ENCODE measurements around the gene FRMD3.

Gene FRMD3

DNA sequence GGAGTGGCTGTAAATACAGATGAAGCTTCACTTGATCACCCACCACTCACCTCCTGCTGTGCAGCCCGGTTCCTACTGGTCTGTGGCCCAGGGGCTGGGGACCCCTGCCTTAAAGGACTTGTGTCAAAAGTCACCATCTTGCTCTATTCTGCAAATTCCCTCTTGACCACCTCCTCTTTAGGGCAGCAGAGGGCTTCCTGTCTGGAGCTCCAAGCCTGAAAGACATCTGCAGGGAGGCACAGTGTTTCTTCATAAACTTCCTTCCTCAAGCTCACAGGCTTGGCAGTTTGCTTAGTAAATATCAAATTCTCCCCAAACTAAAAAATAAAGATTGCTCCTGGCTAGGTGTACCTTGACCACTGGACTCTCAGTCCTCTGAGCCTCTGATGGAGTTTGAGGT is 104.4 kb downstream of the FRMD3 start:
- no peak for DNase-seq (ENCODE audit: low read depth in 2 of 2)

DNA sequence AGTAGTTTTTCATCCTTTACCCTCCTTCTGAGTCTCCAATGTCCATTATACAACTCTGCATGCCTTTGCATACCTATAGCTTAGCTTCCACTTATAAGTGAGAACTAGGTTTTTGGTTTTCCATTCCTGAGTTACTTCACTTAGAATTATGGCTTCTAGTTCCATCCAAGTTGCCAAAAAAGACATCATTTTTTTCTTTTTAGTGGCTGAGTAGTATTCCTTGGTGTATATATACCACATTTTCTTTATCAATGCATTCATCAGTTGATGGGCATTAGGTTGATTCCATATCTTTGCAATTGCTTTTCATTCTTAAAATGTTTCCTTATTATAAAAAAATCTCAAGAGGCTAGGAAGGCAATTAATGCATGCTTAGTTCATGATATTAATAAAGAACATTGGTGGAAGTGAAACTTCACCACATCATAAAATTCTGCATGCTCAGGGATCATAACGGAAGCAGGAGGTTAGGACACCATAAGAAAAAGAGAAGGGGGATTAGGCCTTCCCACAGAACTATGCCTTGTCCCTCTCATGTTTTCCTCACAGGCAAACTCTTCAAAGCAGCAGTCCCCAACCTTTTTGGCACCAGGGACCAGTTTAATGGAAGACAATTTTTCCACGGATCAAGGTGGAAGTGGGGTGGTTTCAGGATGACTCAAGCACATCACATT is 105.2 kb downstream of the FRMD3 start:
- no peak for DNase-seq (ENCODE audit: low read depth in 2 of 2)

DNA sequence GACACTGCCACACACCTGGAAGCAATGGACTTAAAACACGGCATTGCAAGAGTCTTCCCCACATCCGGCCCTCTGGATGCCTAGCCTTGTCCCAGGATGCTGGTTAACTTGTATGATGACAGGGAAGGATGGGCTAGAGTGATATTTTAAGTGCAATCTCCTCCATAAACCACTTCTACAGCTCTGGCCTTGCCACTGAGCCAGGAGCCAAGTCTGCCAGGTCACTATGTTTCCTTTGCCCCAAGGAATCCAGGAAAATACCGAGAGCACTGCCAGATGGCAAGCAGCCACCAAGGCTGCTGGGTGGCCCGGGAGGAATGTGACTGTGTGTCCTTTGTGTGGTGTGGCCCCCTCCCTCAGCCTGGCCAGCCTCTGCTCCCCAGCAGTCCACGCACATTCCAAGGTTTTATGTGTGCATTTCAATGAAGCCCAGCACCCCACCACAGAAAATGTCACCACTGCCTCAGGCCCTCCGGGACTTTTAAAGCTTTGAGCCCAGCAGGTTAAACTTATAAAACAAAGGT is 106.0 kb downstream of the FRMD3 start:
- DNase-seq (ENCODE audit: low read depth in 2 of 2): no peak

DNA sequence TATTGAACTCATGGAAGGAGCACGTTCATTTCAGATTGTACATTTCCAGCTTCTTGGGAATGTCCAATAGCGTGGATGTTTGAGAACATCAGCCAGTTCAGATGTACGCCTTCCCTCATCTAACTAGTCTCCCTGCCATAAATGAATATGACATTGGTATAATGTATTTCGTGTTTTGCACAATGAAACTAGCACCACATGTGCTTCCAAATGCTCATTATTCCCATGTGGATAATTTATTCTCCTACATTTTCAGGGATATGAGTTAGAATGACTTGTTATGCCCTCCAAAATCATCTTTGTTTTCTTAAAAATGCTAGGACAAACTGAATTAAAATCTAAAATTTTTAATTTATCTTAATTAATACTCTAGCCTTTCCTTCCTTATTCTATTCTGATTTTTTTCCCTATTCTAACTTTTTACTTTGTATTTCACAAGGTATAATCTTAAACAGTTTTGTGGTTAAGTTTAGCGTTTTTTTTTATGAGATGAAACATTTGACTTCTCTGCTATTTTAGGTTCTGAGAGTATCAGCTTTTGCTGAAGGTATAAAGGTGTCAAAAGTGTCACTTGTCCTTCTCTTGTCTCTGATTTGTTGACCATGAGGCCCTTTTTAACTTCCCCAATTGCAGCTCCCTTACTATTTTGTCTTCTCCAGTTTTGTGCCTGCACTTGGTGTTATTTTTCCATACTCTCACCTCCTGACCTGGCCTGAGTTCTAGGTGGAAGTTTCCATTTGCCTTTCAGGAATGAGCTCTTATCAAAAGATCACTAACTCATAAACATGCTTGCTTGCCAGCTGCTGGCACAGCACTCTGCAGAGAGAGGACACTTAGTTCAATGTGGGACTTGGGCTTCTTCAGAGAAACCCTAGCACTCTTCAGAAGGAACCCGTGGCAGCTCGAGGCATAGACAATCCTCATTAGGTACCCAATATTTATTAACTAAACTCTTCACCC is 106.8 kb downstream of the FRMD3 start:
- no peak for DNase-seq (ENCODE audit: low read depth in 2 of 2)

DNA sequence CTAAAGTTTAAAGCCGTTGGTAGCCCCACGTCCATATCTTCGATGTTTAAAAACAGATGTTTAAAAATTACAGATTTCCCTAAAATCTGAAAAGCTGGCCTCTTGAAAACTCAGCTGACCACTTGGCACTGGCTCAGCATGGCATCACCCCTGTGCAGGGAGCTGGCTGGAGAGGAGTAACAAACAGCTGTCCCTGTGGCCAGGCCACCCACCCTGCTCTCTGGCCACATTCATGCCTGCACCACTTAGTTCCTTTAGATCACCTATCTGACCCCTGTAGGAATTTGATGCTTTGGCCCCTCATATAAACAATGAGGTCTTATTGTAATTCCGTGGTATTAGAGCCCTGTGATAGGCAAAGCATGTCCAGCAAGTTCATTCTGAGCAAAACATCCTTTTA is 107.5 kb downstream of the FRMD3 start:
- DNase-seq (ENCODE audit: low read depth in 2 of 2): no peak

DNA sequence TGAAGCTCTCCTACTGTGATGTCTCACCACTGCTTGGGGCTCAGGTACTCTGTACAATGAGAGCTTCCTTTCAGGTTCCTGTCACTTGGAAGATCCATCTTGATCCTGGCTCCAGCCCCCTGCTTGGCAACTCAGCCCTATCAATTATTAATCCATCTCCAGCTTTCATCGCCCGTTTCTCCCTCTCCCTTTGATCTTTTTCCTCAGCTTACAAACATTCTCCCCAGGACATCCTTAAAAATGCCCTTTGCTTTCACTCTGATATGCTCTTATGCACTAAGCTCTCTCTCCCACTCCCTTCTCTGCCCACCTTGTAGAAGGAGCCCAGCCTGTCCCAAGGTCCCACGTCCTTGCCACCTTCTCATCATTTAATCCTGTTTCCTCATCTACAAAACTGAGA is 109.0 kb downstream of the FRMD3 start:
- DNase-seq (ENCODE audit: low read depth in 2 of 2): no peak

DNA sequence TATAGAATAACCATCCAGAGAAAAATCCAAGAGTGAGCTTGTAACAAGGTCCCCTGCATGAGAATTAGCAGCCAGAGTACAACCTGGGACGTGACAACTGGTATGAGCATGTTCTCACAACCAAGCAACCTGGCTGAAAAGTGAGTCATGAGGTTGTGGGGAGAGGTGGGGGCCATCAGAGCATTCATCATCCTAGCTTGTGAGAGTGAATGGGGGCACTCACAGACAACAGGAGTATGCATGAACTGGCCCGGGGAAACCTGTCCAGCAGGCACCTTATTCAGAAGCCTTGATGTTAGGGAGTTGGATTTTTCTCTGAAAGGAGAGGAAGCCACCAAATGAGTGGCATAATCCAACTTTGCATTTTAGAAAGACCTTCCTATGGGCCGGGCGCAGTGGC is 113.0 kb downstream of the FRMD3 start:
- no peak for DNase-seq (ENCODE audit: low read depth in 2 of 2)

DNA sequence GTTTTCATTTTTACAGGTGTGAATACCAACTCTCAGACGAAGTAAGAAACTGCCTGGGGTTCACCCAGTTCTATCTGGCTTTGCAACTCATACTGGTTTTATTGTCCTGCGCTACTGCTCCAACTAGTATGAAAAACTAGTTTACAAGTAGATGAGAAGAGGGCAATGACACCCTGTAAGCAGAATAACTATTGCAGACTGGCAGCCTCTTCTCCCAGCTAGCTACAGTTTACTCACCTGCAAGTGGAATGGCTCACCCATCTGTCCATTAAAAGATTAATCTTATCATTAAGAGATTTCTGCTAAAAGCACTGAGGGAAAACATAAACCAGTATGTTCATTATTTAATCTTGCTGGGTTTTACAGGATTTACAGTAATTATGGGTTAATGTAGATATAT is 113.4 kb downstream of the FRMD3 start:
- no peak for DNase-seq (ENCODE audit: low read depth in 2 of 2)

DNA sequence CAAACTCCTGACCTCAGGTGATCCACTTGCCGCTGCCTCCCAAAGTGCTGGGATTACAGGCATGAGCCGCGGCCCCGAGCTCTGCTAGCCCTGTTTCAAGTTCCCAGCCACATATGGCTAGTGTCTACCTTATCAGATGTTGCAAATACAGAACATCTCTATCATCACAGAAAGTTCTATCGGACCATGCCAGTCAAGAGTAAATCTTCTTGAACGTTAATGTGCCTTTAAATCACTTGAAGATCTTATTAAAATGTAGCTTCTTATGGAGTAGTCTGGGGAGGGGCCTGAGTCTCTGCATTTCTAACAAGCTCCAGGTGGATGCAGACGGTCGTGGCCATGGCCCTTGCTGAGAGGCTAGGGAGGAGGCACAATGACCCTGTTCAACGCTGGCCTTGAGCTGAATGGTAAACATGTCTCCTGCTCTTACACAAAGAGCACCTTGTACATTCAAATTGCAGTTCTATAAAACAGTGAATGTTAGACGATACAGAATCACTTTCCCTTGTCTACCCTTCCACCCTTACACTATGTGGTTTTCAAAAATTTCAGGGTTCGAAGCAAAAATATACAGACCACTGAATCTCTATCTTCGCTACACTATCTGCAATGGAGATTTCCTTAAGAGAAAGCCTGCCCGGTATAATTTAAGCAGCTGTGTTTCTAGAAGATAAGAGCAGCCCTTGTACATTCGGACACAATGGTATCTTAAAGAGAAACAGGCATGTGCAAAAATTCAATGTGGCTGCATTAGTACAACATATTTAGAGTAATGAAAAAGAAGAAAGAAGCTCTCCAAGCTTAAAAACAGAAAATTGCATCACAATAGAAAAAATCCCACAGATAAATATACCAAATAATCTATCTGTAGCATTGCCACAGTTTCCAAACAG is 114.1 kb downstream of the FRMD3 start:
- no peak for DNase-seq (ENCODE audit: low read depth in 2 of 2)

DNA sequence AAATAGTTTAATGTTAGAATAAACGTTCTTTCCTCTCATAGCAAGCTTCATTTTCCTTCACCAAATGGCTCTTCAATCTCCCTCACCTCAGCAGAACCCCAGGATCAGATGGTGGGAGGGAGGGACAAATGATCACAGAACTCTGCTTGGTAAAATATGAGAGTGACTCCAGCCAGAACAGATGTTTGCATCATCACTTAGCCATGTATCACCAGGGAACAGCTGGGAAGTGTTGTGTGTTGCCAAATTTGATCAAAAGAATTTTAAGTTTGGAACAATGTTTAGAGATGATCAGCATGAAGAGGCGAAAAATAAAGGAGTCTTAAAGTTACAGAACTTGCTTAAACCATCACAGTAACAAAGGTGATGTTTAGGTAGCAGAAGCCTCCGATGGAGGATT is 115.7 kb downstream of the FRMD3 start:
- no peak for DNase-seq (ENCODE audit: low read depth in 2 of 2)

DNA sequence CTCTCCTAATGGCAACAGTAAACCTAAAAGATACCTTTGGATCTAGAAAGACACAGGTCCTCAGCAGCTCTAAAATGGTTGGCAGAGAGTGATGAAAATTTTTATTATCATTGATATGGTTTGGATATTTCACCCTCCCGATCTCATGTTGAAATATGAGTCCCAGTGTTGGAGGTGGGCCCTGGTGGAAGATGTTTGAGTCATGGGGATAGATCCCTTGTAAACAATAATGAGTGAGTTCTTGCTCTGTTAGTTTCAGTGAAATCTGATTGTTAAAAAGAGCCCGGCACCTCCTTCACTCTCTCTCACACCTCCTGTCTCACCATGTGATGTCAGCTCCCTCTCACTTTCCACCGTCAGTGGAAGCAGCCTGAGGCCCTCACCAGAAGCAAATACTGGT is 117.7 kb downstream of the FRMD3 start:
- DNase-seq (ENCODE audit: low read depth in 2 of 2): no peak

DNA sequence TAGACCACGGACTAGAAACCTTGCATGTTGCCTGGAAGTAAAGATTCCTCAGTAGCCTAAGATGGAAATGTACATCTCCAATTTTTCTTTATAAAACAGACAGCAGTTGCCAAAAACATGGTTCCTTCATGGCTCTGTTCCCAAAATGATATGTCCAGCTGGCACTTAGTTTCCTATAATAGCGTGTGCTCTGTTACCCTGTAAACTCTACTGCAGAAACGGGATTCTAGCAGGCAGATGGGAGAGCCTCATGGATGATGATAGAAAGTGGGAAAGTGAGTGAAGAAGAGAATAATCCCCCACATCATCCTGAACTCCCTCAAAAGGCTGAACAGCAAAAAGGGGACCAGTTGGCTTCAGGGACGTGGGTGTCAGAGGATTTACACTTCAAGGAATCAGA is 118.2 kb downstream of the FRMD3 start:
- no peak for DNase-seq (ENCODE audit: low read depth in 2 of 2)

DNA sequence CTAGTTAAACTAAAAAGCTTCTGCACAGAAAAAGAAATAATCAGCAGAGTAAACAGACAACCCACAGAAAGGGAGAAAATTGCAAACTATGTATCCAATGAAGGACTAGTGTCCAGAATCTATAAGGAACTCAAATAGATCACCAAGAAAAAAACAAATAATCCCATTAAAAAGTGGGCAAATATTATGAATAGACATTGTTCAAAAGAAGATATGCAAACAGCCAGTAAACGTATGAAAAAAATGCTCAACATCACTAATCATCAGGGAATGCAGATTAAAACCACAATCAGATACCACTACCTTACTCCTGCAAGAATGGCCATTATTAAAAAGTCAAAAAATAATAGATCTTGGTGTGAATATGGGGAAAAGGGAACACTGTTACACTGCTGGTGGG is 119.9 kb downstream of the FRMD3 start:
- no peak for DNase-seq (ENCODE audit: low read depth in 2 of 2)

DNA sequence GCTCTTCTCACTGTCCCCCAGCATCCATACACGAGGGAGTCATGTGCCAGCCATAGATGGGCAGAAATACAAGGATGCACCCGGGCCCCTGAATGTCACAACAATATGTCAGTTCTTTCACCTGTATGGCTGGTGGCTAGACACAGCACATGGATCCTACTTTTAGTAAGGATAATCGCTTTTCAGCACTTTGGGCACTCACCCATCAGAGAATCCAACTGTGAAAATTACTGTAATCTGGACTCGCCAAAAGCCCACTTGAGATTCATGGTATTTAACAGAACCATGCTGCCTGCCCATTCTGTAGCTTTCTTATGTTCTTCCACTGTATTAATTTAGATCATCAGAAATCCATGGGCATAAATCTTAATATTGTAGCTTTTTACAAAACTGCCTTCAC is 124.8 kb downstream of the FRMD3 start:
- DNase-seq (ENCODE audit: low read depth in 2 of 2): no peak

DNA sequence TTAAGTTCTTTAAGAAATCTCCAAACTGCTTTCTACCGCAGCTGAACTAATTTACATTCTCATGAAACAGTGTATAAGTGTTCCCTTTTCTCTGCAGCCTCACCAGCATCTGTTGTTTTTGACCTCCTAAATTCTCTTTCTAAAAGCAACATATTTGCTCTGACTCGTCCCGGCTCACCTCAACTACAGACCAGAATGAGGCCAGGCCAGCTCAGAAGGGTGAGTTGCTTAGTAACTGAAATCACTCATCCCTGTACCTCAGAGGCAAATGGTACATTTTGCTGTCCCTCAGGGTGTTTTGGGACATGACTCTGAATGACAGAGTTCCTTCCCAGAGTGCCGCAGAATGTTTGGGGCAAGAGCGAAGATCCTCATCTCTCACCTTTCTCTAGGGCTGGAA is 127.5 kb downstream of the FRMD3 start:
- DNase-seq (ENCODE audit: low read depth in 2 of 2): no peak

DNA sequence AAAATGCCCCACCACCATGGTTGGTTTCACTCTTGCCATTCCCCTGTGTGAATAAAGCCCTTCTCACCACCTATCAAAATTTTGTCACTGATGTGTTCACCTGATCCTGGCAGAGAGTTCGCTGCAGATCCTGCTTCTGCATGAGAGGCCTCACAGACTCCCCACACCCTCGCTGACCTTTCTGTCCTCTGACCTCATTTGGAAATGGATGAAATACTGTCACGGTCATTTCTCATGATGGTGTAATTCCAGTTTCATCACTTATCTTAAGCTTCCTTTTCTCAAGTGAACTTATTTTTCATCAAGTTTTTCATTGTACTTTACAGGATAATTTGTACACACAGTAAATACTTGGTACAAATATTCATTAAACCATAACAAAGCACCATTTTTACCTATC is 131.3 kb downstream of the FRMD3 start:
- DNase-seq (ENCODE audit: low read depth in 2 of 2): no peak

DNA sequence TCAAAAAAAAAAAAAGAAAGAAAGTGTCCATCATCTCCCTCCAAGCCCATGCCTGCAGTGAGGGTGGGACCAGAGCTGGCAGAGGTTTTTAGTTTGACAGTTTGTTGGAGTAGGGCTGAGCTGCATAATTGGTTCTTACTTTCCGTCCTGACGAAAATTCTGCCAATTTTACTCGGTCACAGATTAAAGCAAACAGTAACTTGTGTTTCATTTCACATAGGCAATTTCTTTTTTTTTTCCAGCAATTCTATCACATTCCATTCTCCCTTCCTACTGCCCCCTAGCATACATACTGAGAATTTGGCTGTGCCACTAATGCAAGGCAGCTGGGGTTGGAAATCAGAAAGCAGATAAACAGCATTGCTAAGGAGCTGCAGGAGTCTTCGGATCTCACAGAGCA is 132.4 kb downstream of the FRMD3 start:
- no peak for DNase-seq (ENCODE audit: low read depth in 2 of 2)

DNA sequence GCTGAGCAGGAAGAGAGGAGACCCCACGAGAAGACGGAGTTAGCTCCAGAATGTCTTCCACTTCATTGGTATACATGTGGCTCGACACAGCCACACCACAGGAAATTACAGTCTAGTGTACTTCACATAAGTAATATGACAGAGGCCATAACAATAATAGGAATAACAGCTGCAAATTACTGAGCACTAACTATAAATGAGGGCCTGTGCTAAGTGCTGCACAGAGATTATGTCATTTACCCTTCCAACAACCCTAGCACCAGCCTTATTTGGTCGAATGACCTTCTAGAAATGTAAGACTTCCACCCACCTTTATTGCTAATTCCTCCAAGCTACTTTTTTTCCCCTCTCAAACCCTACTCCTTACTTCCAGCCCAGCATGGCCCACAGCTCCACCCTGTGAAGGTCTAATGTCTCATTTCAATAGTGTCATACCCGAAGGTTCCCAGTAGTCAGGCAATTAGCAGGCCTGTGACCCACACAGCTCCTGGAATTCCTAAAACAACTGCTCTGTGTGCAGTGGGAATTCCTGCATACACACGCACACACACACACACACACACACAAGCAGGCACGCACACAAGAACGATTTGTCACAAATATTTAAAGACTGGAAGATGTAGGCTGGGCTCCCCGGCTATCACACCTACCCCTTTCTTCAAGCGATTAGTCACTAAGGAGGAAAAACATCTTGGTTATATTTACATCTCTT is 134.5 kb downstream of the FRMD3 start:
- DNase-seq (ENCODE audit: low read depth in 2 of 2): no peak

DNA sequence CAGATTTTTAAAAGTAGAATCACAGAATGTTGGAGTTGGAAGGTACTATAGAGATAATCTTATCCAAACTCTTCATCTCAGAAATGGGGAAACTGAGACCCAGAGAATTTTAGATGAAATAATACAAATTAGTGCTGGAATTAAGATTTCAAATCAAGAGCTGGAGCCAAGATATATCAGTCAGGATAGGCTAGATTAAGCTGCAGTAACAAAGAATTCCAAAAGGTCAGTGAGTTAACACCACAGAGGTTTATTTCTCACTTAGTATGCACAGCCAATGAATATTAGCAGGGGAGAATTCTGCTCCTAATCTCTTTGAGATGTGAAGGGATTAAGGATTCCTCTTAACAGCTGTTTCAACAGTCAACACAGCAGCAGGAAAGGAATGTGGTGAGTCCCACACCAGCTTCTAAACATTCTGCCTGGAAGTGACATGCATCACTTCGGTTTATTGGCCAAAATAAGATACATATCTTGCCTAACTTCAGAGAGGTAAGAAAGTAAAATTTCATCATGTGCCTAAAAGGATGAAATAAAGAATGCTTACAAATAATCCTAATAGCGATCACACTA is 136.8 kb downstream of the FRMD3 start:
- no peak for DNase-seq (ENCODE audit: low read depth in 2 of 2)

DNA sequence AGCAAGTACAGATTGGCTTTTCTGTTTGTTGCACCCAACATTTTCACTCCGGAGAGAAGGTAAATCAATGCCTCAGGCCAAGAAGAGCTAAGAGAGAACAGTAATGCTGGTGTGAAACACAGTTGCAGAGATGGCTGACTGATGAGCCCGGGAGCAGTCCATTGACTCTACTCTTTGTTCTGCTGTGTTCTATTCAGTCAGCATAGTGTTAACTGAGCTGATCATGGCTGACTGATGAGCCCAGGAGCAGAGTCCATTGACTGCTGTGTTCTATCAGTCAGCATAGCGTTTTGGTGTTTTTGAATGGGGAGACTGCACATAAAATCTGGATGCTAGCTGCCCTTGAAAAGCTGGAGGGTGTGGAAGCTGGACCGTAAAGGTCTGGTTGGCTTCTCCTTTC is 141.4 kb downstream of the FRMD3 start:
- DNase-seq (ENCODE audit: low read depth in 2 of 2): no peak

DNA sequence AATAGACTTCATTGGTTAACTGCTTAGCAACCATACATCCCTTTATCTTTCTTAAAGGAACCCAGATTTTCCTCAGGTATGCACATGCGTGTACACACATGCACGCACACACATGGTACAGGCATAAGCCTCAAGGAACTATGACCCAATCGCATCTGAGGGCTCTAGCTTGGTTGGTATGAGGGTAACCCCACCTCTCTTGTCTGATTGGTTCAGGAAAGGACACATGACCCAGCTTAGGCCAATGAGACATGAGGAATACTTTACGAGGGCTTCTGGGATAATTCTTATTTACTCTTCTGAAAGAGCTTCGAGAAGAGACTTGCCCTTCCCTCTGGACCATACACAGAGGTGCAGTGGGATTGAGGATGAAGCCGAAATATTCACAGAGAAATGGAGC is 141.9 kb downstream of the FRMD3 start:
- no peak for DNase-seq (ENCODE audit: low read depth in 2 of 2)
